ENCODE results near the gene TCEA3.
A peak's percentile ranks its signal among the peaks of the same experiment; 100 is the strongest.

The TCEA3 gene

DNA sequence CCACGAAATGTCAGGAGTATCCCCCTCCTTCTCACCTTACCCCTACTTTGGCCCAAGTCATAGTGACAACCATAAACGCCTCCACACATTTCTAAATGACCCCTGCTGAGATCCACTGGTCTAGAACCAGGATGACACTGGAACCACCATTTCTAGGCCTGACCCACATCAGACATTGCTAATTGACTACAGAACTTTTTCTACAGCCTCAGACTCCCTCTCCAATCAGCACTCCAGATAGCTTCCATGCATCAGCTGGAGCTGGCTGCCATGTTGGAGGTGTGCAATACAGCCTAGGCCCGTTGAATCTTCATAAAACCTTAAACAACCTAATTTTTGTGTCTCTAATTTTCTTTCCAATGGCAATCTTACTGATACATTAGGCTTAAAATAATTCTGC, 18.6 kb downstream of the TCEA3 start:
- TF ChIP-seq ZFX (IDR thresholded peaks at IDR 0.05) = no peak
- TF ChIP-seq, protein P1, sequence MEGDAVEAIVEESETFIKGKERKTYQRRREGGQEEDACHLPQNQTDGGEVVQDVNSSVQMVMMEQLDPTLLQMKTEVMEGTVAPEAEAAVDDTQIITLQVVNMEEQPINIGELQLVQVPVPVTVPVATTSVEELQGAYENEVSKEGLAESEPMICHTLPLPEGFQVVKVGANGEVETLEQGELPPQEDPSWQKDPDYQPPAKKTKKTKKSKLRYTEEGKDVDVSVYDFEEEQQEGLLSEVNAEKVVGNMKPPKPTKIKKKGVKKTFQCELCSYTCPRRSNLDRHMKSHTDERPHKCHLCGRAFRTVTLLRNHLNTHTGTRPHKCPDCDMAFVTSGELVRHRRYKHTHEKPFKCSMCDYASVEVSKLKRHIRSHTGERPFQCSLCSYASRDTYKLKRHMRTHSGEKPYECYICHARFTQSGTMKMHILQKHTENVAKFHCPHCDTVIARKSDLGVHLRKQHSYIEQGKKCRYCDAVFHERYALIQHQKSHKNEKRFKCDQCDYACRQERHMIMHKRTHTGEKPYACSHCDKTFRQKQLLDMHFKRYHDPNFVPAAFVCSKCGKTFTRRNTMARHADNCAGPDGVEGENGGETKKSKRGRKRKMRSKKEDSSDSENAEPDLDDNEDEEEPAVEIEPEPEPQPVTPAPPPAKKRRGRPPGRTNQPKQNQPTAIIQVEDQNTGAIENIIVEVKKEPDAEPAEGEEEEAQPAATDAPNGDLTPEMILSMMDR (conservative IDR thresholded peaks at IDR 0.05) = no peak
- H3K27ac ChIP-seq = no peak overlapping the region

GRCh38 chr1:23403735-23404486, 20.6 kb downstream of the TCEA3 start:
- TF ChIP-seq, protein P1 (conservative IDR thresholded peaks at IDR 0.05) = peak; percentile 86
- no peak for TF ChIP-seq ZFX (IDR thresholded peaks at IDR 0.05)
- peak overlapping the region; percentile 30 for H3K27ac ChIP-seq

DNA sequence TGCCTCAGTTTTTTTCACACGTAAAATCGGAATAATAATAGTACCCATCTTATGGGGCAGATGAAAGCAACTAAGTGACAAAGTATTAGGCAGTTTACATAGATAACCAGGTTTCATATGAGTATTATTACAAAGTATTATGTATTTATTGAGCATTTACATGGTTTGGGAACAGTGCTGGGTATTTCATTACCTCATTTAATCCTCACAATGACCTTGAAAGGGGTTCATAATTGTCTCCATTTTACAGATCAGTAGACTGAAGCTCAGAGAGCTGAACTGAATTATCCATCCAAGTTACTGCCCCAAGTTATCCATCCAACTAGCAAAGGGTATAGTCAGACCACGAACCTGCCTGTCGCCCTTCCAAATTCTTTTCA, 21.2 kb downstream of the TCEA3 start:
- H3K27ac ChIP-seq = peak overlapping the region; percentile 30
- TF ChIP-seq ZFX (IDR thresholded peaks at IDR 0.05) = no peak
- TF ChIP-seq, protein P1 (conservative IDR thresholded peaks at IDR 0.05) = no peak

GRCh38 chr1:23403038-23403336, 21.6 kb downstream of the TCEA3 start:
- no peak overlapping the region for H3K27ac ChIP-seq
- TF ChIP-seq, protein P1 (conservative IDR thresholded peaks at IDR 0.05) = no peak
- TF ChIP-seq ZFX (IDR thresholded peaks at IDR 0.05) = no peak

DNA sequence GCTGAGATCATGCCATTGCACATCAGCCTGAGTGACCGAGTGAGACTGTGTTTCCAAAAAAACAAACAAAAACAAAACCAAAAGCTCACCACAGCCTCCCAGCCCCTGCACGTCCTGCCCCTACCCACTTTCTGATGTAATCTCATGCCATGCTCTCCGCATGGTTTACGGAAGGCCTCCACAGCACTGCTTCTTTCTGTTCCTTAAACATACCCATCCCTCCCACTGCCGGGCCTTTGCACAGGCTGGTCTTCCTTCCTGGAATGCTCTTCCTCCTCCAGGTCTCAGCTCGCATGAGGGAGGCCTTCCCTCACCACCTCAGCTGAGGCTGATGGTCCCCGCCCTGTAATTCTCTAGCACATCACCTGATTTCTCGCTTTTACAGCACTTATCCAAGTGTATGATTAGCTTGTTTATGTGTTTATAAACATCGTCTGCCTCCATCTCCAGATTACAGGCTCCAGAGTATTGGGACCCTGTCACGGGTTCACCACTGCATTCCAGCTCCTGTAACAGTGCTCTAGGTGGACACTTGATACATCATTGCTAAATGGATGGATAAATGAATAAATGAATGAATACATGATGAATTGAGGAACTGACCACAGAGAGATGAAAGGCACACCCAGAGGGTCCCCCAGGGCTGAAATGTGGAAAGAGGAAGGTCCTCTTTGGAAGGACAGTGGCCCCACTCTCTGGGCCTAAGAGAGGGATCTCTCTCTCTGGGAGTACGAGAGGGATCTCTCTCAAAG, 22.1 kb downstream of the TCEA3 start:
- H3K27ac ChIP-seq = no peak overlapping the region
- TF ChIP-seq ZFX (IDR thresholded peaks at IDR 0.05) = no peak
- TF ChIP-seq, protein P1 (conservative IDR thresholded peaks at IDR 0.05) = no peak

GRCh38 chr1:23401313-23401712, 23.2 kb downstream of the TCEA3 start:
- no peak overlapping the region for H3K27ac ChIP-seq
- TF ChIP-seq, protein P1 (conservative IDR thresholded peaks at IDR 0.05) = no peak
- no peak for TF ChIP-seq ZFX (IDR thresholded peaks at IDR 0.05)

- H3K27ac ChIP-seq = no peak overlapping the region
- no peak for TF ChIP-seq ZFX (IDR thresholded peaks at IDR 0.05)
- TF ChIP-seq, protein P1 (conservative IDR thresholded peaks at IDR 0.05) = no peak
Observed at GRCh38 chr1:23400324-23401114, 24.0 kb downstream of the TCEA3 start.
